Measurements from ENCODE around the gene LRRC4.

DNA sequence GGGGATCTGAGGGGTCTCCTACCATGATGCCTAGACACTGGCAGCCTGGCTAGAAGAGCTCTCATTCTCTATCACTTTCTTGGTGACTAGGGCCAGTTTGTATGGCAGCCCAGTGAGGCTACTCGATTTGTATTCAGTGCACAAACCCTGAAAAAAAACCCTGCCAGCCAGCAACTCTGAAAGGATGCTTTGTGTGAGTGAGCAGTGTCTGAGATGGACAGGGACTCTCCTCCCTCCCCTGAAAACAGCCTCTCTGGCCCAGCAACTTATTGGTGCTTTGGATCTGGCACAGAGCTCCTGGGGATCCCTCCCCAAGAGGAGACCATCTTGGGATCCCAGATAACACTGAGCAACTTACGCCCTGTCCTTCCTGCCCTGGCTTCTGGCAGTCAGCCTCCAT is 10.8 kb upstream of the LRRC4 start:
- TF ChIP-seq GATA2 (IDR thresholded peaks at IDR 0.05; ENCODE audit: low read depth, low read length) (no peak), GATA3 (IDR thresholded peaks at IDR 0.05; ENCODE audit: low read depth, low read length) (no peak)
